GM19035 (cell line): ENCODE data around the gene OCIAD2.
A peak's percentile ranks its signal among the peaks of the same experiment; 100 is the strongest.
"Not testable (repeated sequence)": the region's sequence is repeated elsewhere in the genome, so short reads cannot be mapped to it uniquely, and the experiment has no call there.

Experiments used
- ATAC-seq: cut with Tn5 transposase; IDR thresholded peaks from one replicate; pipeline ENCODE4 v1.9.1; 2021; ENCODE audit not compliant: unreplicated experiment

OCIAD2 gene

GRCh38 chr4:48906206-48907173, at the start of gene OCIAD2:
Gene OCIAD2 (minus strand): TSS chr4:48906774. CDS start chr4:48904549, 2,225 bp downstream.
- ATAC-seq: peak; percentile 96

DNA sequence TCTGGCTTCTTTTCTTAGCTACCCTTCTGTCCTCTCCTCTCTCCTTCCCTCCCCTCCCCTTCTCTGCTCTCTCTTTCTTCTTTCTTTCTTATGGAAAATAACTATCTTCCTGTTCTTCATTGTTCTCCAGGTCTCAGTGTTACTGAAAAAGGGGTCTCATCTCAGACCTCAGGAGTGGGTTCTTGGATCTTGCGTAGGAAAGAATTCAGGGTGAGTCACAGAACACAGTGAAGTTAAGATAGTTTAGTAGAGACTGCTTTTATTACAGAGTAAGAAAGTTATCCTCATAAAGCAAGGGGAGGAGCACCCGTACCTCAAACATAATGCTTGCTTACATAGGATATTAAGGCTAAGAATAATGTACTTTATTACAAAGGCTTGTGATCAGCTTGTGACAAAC, 47.7 kb upstream of the OCIAD2 start:
- ATAC-seq: no peak

DNA sequence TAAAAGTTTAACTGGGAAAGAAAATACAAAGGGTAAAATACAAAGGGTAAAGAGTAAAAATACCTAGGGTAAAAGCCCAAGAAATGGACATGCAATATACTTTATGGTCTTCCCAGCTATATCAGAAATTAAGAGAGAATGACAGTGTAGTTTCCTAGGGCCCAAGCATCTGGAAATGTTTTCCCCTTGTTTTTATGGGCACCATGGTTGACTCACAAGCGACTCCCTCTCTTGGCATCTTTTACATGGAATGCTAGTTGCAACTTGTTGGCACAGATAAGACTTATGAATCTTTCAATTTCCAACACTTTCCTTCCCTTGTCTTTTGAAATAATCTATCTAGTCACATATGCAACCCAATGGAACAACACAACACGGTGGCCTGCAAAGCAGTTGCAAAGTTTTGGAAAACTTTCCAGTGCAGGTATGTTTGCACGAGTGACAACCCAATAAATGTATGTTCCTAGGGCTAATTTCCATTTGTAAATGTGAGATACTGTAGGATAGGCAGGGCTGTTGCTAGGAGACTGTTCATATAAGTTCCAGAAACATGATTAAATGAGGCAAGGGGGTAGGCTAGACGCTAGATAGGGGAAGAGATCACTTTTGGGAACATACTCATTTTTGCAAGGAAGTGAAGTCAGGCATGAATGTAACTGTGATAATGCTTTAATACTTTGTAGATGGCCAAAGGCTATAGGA, 43.1 kb upstream of the OCIAD2 start:
- ATAC-seq: no peak

- no peak for ATAC-seq
Measured at GRCh38 chr4:48949086-48949485, 42.5 kb upstream of the OCIAD2 start.

- ATAC-seq: no peak
Measured at GRCh38 chr4:48947731-48948130, 41.2 kb upstream of the OCIAD2 start.

DNA sequence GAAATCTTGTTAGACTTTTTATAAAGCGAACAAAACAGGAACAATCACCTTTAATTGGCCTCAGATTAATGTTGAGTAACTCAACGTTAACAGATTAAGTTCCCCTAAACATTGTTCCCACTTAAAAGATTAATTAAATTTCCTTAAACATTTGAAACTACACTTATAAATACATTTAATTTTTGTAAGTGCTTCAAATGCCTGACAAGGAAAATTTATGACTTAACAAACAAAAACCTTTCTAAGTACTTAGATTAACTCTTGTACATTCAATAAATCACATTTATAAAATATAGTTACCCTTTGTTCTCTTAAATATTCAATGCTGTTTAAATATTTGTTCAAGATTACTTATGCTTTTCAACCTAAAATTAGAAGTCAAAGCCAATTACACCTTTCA, 39.4 kb upstream of the OCIAD2 start:
- ATAC-seq: no peak

GRCh38 chr4:48944756-48945241, 38.2 kb upstream of the OCIAD2 start:
- no peak for ATAC-seq

- ATAC-seq: no peak
Measured at GRCh38 chr4:48944252-48944651, 37.7 kb upstream of the OCIAD2 start.

- ATAC-seq: no peak
Measured at GRCh38 chr4:48943387-48943786, 36.8 kb upstream of the OCIAD2 start.

GRCh38 chr4:48939785-48940184, 33.2 kb upstream of the OCIAD2 start:
- ATAC-seq: no peak

DNA sequence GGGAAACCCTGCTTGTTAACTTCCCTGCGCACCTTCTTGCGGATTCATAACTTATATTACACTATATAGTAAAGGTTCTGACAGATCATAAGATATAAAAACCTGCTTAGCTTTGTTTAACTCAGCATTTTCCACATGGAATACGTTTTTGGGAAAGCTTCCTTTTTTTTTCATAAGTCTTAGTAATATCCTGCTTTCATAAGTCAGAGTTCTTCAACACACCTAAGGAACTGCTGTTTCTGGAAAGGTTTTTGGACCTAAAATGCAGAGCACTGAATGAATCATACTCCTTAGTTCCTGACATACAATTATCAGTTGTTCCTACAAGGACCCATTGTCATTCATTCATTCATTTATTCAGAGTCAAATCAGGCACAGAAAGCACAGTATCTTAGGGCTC, 32.3 kb upstream of the OCIAD2 start:
- no peak for ATAC-seq

DNA sequence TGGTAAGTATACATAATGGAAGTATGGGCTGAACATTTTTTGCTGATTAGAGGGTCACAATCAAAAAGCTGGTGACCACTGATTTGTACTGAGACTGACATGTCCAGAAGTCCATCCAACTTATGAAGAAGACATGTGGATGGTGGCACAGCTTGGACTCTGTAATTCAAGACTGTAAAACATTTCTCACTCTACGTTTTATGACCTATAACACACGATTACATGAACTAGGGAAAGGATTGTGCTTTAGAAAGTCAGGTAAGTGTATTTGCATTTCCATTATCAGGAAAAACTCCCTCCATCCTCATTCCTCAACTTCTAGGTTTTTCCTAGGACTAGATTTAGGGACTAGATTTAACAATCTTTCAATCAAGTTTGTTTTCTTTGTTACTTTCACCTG, 30.5 kb upstream of the OCIAD2 start:
- ATAC-seq: no peak

DNA sequence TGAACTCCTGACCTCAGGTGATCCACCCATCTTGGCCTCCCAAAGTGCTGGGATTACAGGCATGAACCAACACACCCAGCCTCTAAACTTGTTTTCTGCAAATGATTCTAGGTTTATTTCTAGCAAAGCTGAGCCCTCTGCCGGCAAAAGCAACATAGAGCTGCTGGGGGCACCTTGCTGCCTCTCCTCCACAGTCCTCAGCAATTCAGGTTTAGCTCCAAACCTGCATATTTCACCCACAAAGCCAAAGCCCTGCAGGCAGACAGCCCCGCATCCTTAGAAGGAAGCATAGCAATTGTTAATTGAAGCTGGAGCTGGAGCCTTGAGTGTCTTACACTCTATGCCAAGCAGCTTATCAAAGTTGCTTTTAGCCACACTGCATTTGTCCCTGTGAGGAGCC, 24.9 kb upstream of the OCIAD2 start:
- ATAC-seq: no peak

- ATAC-seq: no peak
Measured at GRCh38 chr4:48930654-48931053, 24.1 kb upstream of the OCIAD2 start.

DNA sequence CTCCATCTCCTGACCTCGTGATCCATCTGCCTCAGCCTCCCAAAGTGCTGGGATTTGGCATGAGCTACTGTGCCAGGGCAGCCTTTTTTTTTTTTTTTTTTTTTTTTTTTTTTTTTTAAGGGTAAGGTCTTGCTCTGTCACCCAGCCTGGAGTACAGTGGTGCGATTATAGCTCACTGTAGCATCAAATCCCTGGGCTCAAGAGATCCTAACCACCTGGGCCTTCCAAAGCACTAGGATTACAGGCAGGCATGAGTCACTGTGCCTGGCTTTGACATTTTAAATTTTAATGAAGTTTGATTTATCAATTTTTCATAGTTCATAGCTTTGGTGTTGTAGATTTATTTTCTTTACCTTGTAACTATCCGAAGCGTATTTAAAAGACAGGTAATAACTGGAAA, 17.8 kb upstream of the OCIAD2 start:
- no peak for ATAC-seq

- not testable (repeated sequence) for ATAC-seq
Measured at GRCh38 chr4:48923065-48923464, 16.5 kb upstream of the OCIAD2 start.

GRCh38 chr4:48914311-48914710, 7.7 kb upstream of the OCIAD2 start:
- no peak for ATAC-seq

GRCh38 chr4:48913346-48913745, 6.8 kb upstream of the OCIAD2 start:
- no peak for ATAC-seq

GRCh38 chr4:48912349-48912748, 5.8 kb upstream of the OCIAD2 start:
- no peak for ATAC-seq

GRCh38 chr4:48910511-48910910, 3.9 kb upstream of the OCIAD2 start:
- ATAC-seq: no peak

GRCh38 chr4:48909697-48910096, 3.1 kb upstream of the OCIAD2 start:
- no peak for ATAC-seq

DNA sequence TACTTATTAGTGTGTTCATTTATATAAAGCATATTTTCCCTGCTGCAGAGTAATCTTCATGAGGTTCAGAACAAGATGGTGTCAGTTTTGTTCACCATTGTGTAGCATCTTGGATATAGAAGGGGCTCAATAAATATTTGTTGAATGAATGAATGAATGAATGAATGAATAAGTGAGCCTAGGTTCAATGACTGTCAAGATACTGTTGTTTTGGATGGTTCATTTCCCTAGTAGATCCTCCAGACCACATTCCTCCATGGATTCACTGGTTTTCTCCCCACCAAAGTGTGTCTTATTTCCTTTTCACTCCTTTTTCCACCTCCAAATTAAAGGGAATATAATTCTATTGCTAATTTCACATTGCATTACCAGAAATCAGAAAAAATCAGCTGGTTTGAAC, 2.1 kb upstream of the OCIAD2 start:
- no peak for ATAC-seq
